Measurements from ENCODE around the gene RUFY1.

GRCh38 chr5:179623003-179623905 lies 72.9 kb downstream of the RUFY1 start, which contains the start of gene HNRNPH1:
- TF ChIP-seq CTCF (IDR thresholded peaks at IDR 0.05; ENCODE audit: low read length) (no peak), EZH2 (IDR thresholded peaks at IDR 0.05; ENCODE audit: borderline replicate concordance, low read length) (no peak)

Data from OCI-LY1 (cell line).